HG03159 (cell line): Measurements from ENCODE around the gene ELMO1.

Source experiments
- ATAC-seq: cut with Tn5 transposase; IDR thresholded peaks from one replicate; pipeline ENCODE4 v1.9.1; 2021; ENCODE audit warnings: mild to moderate bottlenecking, moderate library complexity; ENCODE audit not compliant: unreplicated experiment

The ELMO1 gene

DNA sequence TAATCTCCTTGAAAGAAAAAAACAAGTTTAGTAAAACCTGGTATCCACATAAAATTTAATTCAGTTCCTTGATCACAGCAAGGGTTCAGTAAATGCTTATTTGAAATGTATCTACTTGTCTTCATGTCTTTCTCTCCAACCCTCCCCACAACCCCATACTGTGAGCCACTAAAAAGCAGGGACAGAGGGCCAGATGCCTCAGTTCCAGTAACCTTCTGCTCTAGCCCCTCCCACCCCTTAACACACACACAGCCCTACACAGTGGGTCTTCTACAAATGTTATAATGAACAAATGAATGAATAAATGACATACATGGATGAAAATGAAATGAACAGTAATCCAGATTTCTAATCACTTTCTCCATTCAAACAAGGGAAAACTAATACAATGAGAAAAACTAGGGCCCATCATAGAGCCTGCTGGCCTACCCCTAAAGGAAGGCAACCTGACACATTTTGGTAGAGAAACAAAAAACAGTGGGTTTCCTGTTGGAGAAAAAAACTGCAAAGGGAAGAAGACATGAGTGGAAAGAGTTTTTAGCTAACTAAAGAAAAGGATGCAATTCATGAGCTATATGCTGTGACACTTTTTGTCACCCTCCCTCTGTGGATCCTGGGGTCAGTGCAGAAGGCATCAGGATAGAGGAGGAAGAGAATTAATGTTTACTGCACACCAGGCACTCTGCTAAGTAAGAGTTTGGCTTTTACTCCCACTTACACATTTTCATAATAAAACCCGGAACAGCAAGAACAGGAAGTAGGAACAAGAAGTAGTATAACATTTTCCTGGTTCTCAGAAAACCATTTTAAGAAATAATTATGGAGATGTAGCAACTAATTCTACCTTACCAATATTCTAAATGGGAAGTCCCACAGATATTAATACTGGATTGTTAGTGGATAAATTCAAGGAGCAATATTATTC, 38.1 kb downstream of the ELMO1 start:
- ATAC-seq = no peak

DNA sequence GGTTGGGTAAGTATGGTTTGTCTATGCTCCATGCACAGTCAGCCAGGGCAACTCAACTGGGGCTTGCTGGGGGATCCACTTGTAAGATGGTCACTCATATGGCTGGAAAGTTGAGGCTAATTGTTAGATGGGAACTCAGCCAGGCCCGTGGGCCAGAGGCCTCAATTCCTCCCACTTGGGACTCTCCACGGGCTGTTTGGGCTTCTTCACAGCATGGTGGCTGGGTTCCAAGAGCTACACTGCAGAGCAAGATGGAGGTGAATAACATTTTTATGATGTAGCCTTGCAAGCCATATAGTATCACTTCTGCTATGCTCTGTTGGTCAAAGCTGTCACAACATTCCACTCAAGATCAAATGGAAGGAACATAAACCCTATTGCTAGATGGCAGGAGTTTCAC, 39.2 kb downstream of the ELMO1 start:
- no peak for ATAC-seq

DNA sequence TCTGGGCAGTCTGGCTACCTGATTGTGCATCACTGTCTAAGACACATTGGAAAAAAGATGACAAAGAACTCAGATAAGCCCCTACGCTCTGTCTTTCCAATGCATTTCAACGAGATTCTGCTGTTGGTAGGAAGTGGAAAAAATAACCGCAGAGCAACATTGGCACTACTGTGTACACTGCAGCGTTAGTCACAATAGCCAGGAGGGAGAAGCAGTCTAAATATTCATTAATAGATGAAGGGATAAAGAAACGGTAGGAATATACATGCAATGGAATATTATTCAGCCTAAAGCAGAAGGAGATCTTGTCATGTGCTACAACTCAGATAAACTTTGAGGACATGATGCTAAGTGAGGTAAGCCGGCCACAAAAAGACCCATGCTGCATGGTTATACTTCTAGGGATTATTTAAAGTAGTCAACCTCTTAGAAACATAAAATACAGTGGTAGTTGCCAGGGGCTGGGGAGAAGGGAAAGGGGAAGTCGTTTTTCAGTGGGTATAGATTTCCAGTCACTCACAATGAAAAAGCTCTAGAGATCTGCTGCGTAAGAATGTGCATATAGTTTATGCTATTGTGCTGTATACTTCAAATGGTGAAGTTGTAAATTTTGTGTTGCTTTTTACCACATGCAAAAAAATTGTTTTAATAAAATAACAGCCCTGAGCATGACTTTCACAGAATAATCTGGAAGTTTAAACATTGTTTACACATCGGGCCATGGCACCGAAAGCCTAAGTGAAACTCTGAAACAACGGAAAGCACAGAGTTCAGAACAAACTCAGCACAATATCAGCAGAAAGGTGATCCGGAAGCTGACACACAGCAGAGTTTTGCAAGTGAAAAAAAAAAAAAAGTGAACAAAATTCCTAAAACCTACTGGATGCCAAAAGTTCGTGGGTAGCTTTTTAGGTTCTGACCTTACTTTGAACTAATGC, 40.1 kb downstream of the ELMO1 start:
- no peak for ATAC-seq

DNA sequence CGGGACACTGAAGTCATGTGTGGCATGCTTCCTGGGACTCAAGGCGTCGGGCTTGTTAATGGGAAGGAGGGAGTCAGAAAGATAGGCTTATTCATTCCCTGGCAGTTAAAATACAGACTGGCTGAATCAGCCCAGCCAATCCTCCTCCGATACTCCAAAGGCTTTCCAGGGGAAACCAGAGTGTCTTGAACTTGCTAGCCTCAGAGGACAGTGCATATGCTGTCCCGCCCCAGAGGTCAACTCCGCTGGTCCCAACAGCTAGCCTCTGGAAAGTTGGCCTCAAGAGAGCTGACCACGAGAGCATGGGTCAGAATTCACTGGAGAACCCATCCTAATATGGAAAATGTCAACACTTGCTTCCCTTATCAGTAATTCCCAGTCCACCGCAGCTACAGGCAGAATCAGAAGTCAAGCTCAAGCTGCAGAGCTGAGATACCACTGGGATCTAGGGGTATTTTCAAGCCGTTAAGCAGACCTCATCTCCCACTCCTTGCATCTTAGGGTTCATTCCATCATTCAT, 43.0 kb downstream of the ELMO1 start:
- ATAC-seq = no peak

DNA sequence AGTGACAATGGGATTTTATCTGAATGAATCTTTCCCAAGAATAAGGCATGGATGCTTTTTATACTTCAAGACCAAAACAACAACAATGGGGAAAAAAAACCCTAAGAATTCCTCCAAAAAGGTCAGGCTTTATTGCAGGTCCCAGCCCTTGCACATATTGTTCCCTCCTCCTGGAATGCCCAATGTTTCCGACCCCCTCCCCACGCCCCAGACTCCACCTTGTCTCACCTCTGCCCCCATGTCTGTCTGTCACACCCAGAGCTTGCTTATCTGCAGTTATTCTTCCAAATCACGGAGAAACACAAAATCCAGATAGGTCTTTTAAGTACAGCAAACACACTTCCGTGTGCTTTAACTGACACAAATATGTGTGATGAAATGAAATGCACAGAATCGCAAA, 43.5 kb downstream of the ELMO1 start:
- ATAC-seq = no peak

DNA sequence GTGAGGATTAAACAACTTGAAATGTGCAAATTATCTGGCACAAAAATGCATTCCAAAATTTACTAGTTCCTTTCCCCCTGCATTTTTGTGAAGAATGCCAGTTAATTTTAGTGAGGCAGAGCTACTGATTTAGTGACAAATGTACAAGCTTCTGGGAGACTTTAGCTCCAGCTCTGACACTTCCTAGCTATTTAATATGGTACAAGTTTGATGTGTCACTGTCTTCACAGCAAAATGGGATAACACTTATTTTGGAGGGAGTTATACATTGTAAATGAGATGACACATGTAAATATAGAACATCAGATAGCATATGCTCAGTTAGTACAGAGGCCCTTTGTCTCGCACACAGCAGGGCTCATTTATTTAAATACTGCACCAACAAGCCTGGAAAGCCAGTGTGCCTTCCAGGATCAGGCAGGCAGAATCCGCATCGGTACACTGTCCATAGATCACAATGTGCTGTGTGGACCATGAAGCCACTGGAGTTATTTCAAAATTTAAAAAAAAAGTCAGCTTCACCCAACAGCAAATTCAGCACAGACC, 48.7 kb downstream of the ELMO1 start:
- no peak for ATAC-seq

DNA sequence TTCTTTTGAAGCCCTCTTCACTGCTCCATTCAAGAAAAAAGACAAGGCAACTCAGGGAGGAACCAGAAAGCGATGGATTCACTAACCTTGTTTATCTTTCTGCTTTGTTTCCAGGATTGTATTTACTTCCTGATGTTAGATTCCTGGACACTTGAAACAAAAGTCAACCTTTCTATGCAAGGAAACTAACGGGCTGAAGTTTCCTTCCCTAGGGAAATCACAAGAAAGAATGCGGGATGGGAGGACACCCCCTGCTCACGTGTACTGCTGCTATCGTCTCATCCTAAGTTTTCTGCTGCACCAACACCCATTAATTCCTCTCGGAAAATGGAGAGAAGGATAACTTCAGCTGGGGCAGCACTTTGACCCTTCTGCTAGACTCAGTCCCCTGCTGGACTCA, 50.3 kb downstream of the ELMO1 start:
- ATAC-seq = no peak

DNA sequence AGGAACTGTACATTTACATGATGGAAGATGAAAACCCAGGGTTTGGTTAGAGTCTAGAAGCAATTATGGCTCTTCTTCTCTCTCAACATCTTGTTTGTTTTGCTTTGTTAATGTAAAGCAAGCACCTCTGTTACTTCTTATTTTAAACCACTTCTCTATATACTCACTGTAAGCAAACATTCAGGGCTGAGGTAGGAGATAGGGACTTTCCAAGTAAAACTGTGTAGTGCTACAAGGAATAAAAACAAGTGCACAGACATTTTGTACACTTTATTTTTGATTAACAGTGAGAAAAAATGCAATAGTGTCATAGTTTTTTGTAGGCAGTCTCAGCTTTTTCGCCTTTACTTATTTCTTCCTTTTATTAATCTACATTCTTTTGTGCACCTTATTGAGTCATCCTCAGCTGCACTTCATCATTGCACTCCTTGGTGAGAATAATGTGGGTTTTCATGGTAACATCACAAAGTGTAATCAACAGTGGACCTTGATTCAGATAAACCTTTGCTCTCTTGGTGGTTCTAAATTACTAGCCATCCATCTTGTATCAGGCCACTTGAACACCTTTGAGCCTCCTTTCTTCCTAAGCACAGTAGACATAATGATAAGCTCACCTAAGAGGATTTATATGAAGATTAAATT, 52.9 kb downstream of the ELMO1 start:
- ATAC-seq = no peak

DNA sequence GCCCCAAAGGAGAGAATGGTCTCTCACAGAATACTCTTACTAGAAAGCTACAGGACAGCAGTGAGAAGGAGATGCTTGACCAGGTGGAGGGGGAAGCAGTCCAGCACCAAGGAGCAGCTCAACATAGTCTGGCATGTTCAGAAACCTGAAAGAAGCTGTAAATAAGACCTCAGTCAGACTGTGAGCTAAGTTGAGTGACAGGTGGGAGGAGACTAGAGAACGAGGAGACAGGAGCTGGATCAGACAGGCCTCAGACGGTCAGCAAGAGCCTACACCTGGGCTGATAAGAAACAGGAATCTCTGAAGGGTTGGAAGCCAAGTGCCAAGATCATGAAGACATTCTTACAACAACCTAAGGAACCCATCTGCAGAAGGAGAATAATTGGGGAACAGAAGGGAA, 54.5 kb downstream of the ELMO1 start:
- no peak for ATAC-seq

DNA sequence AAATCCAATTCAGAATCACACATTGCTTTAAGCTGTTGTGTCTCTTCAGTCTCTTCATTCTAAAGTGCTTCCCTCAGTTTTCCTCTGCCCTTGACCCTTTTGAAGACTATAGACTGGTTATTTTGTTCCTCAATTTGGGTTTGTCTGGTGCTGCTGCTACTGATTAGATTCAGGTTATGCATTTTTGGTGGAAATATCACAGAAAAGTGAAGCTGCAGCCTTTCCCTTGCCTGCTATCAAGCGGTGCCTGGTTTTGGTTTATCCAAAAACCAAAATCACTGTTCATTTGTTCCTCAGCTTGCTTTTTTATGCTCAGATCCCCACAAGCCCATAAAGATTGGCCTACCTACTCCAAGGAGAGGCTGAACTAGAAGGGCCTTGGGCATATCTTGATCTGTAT, 55.2 kb downstream of the ELMO1 start:
- ATAC-seq = no peak

DNA sequence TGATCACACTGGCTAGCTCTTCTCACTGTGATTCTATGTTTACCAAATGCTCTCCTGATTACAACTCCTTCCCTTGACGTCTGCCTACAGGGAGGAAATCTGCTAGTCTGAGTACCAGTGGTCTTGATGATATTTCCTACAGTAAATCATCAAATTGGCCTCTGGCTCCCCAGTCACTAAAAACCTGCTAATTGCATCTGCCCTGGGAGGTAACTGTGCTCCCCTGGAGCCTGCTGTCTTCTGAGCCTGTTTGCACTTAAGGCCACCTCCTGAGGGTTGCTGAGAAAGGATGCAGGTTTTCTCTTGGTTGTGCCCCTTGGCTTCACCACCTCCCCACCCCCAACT, 56.0 kb downstream of the ELMO1 start:
- no peak for ATAC-seq

DNA sequence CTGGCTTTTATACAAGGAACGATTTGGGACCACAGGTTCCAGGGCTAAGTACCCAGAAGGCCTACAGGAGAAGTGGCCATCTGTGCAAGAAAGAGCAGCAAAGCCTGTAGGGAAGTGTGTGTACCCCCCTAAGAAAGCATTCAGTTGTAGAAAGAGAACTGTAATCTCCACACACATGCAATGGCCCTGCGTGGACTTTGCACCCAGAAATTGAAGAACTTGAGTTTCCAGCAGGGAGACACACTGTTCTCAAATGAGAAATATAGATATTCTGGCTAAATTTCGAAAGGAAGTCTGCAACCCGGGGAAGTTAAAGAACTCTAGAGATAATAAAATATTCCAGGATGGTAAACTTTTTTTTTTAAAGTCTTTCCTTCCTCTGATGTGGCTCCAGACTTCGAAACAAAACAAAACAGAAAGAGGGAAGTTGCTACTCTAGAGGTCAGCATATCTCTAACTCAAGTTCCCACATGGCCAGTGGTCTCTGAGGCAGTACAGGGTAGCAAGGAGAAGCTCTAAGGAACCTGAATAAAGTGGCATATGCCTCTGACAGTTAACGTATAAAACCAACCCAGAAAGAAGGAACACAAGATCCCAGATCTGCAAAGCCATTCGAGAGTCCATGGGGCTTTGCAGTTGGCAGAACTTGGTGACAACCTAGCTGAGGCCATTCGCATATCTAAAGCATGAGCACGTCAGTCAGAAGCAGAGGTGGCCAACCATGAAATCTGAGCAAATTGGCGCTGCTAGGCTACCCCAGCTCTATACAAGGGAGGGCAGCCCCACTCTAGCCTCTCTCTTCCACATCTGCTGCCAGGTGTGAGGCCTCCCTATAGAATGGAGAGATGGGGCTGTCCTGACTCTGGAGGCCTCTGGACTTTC, 56.6 kb downstream of the ELMO1 start:
- ATAC-seq = no peak

DNA sequence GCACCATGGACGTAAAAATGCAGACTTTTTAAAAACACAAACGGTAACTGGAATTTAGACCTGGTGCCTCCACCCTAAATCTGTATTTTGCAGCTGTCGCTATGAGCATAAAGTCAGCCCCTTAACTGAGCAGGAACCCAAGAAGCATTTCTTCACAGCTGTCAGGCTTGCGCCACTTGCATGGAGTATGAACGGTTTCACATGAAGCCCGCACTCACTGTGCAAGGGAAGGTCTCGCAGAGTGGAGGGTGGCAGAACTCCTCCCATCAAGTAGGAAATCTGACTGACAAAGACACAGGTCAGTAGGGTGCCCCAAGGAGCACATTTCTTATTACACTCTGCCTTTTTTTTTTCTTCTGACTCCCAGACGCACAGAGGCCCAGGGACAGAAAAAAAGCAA, 58.5 kb downstream of the ELMO1 start:
- ATAC-seq = no peak

DNA sequence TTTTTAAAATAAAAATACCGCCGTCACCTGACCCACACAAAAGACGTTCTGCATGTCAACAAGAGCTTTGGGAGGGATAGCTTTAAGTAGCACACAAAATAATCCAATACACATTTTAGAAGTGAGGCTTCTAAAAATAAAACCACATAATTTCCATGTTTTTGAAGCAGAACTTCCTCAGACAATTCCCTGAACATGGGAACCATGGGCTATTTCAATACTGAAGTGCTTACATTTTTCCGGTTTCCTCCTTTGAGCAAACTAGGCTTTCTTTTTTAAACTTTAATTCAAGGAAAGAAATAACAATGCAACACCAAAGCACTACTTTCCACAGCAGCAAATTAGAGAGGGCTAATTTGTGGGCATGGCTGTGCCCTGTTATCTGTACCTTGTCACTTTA, 59.9 kb downstream of the ELMO1 start:
- no peak for ATAC-seq

DNA sequence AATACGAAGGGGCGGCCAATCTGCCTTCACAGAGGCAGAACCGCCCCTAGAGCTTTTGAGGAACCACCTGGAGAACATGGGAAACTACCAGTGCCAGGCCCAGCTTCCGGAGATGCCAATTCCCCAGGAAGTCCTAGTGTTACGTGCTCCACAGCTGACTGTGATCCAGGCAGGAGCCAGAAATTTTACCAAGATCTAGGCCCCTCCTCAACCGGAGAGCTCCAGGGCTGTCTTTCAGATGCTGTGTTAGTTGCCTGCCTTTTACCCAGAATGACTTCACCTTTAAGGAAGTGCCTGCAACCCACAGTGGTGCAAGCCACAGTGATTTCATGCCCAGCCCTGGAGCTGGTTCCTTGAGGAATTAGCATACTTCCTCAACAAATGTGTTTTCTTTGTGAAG, 62.9 kb downstream of the ELMO1 start:
- ATAC-seq = no peak

DNA sequence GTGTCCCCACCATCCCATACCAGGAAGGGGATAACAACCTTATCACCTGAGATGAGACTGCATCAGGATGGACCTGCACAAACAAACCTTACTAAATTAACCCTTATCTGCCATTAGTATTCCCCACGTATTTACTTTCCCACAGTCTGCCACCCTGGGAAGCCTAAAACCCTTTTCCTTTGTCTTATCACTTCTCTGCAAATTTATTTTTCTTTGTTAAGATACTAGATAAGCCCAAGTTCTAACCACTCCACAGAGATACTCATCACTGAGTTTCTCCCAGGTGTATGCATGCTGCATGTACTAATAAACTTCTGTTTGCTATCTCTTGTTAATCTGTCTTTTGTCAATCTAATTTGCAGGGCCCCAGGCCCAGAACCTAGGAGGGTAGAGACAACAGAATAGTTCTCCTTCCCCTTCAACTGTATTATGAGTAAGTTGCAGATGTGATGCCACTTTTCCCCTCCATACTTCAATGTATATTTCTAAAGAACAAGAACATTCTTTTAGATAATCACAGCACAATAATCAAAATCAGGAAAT, 66.0 kb downstream of the ELMO1 start:
- ATAC-seq = no peak

DNA sequence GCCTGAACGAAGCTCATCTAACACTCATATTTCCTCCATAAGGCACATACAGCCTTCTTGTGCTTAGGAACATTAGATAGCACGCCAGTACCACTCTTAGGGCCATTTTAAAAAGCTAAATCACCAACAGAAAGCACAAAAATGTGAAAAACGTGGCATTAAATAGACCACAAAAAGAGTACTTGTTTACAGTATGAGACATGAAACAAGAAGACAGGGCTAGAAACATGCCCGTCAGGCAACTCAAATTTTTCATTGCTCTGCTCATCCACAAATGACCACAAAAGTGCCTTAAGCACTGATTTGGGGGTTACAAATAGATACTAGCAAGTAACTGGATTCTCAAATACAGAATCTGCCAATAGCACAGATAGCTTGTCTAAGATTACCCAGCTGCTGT, 67.8 kb downstream of the ELMO1 start:
- no peak for ATAC-seq

DNA sequence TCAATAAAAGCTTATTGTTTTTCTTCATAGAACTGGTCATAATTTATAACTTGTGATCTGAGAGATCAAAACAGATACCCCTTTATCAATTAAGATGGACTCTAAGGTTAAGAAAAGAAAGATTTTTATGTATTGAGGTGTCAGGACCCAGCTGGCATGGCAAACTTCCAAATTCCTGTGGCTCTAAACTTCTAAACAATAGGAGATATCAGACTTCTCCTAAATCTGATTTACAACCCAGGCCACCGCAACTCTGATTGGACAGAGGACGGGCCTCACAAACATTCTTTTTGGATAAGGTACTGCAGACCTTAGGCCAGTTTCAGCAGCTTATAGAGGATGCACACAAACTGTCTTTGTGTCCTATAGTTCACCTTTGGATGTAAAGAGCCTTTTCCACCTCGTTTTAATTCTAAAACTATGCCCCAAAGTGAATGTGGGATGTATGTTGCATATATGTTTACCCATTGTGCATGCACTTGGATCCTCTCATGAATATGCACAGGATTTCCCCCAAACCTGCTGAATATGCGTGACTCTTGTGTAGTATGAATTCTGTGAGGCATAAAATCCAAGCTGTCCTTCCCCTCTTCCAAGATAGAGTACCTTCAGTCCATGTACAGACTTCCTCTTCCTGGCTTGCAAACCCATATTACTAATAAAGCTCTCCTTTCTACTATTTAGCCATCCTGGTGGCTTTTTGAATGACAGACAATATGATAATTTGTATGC, 69.0 kb downstream of the ELMO1 start:
- ATAC-seq = no peak

DNA sequence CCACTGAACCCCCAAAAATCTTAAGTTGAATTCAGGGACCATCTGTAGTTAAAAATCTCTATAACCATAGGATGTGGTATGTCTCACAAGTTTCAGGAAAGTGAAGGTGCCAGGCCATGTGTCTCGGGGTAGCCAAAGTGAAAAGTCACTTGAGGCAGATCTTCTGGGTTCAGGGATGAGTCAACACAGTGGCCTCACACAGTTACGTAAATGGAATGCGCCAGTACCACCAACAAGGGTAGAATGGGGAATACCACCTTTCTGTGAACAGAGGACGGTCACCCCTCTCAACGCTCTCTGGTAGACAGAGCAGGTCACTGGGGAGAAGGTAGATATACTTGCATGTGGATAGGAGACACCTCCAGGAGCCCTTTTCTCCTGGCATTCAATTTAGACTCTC, 71.4 kb downstream of the ELMO1 start:
- no peak for ATAC-seq
